HG03060 (cell line): ENCODE data around the gene RASL12.
"Not testable (repeated sequence)": the region's sequence is repeated elsewhere in the genome, so short reads cannot be mapped to it uniquely, and the experiment has no call there.

Experiments used
- ATAC-seq: cut with Tn5 transposase; IDR thresholded peaks from one replicate; pipeline ENCODE4 v1.9.1; 2021; ENCODE audit warnings: low read depth, moderate number of reproducible peaks; ENCODE audit not compliant: unreplicated experiment

Gene RASL12

GRCh38 chr15:65067645-65068402, at the start of gene RASL12:
Gene RASL12 (minus strand): TSS chr15:65067991. CDS start chr15:65067835, 156 bp downstream.
- no peak for ATAC-seq

- ATAC-seq: no peak
Observed at GRCh38 chr15:65115542-65115941, 47.8 kb upstream of the RASL12 start.

- no peak for ATAC-seq
Observed at GRCh38 chr15:65115086-65115485, 47.3 kb upstream of the RASL12 start, which contains the start of gene UBAP1L. Gene UBAP1L (minus strand): TSS chr15:65115200. CDS start chr15:65106215, 8,985 bp downstream.

GRCh38 chr15:65110676-65111292, 43.0 kb upstream of the RASL12 start:
- ATAC-seq: no peak

GRCh38 chr15:65106011-65106590, 38.3 kb upstream of the RASL12 start:
- ATAC-seq: no peak

- ATAC-seq: no peak
Observed at GRCh38 chr15:65105038-65105437, 37.2 kb upstream of the RASL12 start.

- ATAC-seq: no peak
Observed at GRCh38 chr15:65102912-65103311, 35.1 kb upstream of the RASL12 start.

GRCh38 chr15:65101891-65102708, 34.3 kb upstream of the RASL12 start:
- ATAC-seq: no peak

- ATAC-seq: no peak
Observed at GRCh38 chr15:65101411-65101890, 33.7 kb upstream of the RASL12 start.

GRCh38 chr15:65100442-65100841, 32.7 kb upstream of the RASL12 start:
- no peak for ATAC-seq

GRCh38 chr15:65099801-65100200, 32.0 kb upstream of the RASL12 start:
- not testable (repeated sequence) for ATAC-seq

- ATAC-seq: no peak
Observed at GRCh38 chr15:65099336-65099735, 31.5 kb upstream of the RASL12 start.

- no peak for ATAC-seq
Observed at GRCh38 chr15:65097651-65098263, 30.0 kb upstream of the RASL12 start.

- no peak for ATAC-seq
Observed at GRCh38 chr15:65096481-65097385, 28.9 kb upstream of the RASL12 start.

GRCh38 chr15:65095747-65096104, 27.9 kb upstream of the RASL12 start:
- ATAC-seq: no peak

GRCh38 chr15:65095011-65095746, 27.4 kb upstream of the RASL12 start:
- no peak for ATAC-seq

GRCh38 chr15:65094294-65094995, 26.7 kb upstream of the RASL12 start:
- ATAC-seq: no peak

GRCh38 chr15:65093793-65094170, 26.0 kb upstream of the RASL12 start:
- ATAC-seq: not testable (repeated sequence)
